Thymus (tissue), 11 donors: ENCODE measurements around the gene BTN2A1. TPM values are rescaled to one million over a fixed set of nuclear protein-coding genes. Genes with fewer than 3 reads are reported as not detected.

Experiments
- DNase-seq, 9 donors: peaks; one replicate each; pipeline ENCODE4 v3.0.0-alpha.2; 2013; ENCODE audit warnings: low spot score in 9 of 9, low read depth in 6 of 9, missing footprints in 1 of 9
- H3K27ac ChIP-seq, 2 donors: one replicate each; pipeline ENCODE4 v1.5.1; 2013; ENCODE audit warnings: control low read depth in 1 of 2, low read depth in 1 of 2, low read length in 1 of 2, mild to moderate bottlenecking in 1 of 2, moderate library complexity in 1 of 2
- H3K27me3 ChIP-seq, 2 donors: one replicate each; pipeline ENCODE4 v1.5.1; 2013; ENCODE audit warnings: low read length in 1 of 2; ENCODE audit not compliant: control insufficient read depth in 2 of 2, insufficient read depth in 1 of 2
- H3K36me3 ChIP-seq, 2 donors: one replicate each; pipeline ENCODE4 v1.5.1; 2013; ENCODE audit warnings: low read length in 1 of 2, mild to moderate bottlenecking in 1 of 2, moderate library complexity in 1 of 2; ENCODE audit not compliant: control insufficient read depth in 2 of 2, insufficient read depth in 2 of 2
- H3K4me1 ChIP-seq, 2 donors: one replicate each; pipeline ENCODE4 v1.5.1; 2013; ENCODE audit warnings: low read length in 2 of 2; ENCODE audit not compliant: control insufficient read depth in 2 of 2, insufficient read depth in 2 of 2
- H3K4me3 ChIP-seq, 2 donors: one replicate each; pipeline ENCODE4 v1.5.1; 2013; ENCODE audit warnings: low read length in 2 of 2, control low read depth in 1 of 2, mild to moderate bottlenecking in 1 of 2
- H3K9me3 ChIP-seq, 2 donors: one replicate each; pipeline ENCODE4 v1.5.1; 2013; ENCODE audit warnings: low read length in 1 of 2, mild to moderate bottlenecking in 1 of 2; ENCODE audit not compliant: control insufficient read depth in 2 of 2, insufficient read depth in 1 of 2
- WGBS: extraction: QIAGEN DNeasy Blood & Tissue Kit; methylation state at CpG from one replicate; pipeline ENCODE4 v1.1.7; 2013; 5-methylcytosine and 5-hydroxymethylcytosine counted together
- polyA plus RNA-seq: library from polyadenylated mRNA; stranded (reverse); fragments of 200-250 nt; gene quantifications from one replicate; pipeline ENCODE4 v1.2.3, GENCODE V29; 2013
- total RNA-seq: library from RNA; stranded (reverse); fragments of 120-200 nt; gene quantifications from one replicate; pipeline ENCODE4 v1.2.4, GENCODE V29; 2013
- donor health status: healthy.

Gene BTN2A1
- total and polyA plus RNA-seq, 2 donors, result 8.1 to 26.9 TPM

DNA sequence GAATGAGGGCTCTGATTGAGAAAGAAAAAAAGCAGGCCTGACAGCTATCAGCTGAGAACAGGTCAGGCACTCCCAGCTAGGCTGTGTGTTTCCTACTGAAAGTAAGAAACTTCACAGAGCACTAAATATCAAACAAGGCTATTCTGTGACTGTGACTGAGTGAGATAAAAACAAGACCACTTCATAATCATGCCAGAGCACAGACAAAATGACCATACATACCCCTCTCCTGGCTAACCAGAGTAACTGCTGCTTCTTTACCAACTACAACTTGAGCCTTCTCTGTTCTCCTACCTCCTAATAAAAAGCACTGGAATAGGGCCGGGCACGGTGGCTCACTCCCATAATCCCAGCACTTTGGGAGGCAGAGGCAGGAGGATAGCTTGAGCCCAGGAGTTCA is 35.5 kb downstream of the BTN2A1 start:
- H3K36me3 ChIP-seq, result no peaks in the 10 kb centered on the region
- H3K9me3 ChIP-seq, result no peaks in the 10 kb centered on the region
- DNase-seq, result no peak
- 96% methylated on average over 2 of the region's 2 CpGs for WGBS
- peaks cover 0 to 2% of the 10 kb centered on the region in 2 donors for H3K4me1 ChIP-seq
- no peaks in the 10 kb centered on the region for H3K27me3 ChIP-seq
- no peak overlapping the region for H3K4me3 ChIP-seq
- H3K27ac ChIP-seq, result no peak overlapping the region

GRCh38 chr6:26494117-26494516 is 36.4 kb downstream of the BTN2A1 start:
- Histone ChIP-seq H3K27ac (no peak overlapping the region), H3K36me3 (no peaks in the 10 kb centered on the region), H3K4me3 (no peak overlapping the region), H3K4me1 (peaks cover 0 to 2% of the 10 kb centered on the region in 2 donors), H3K9me3 (no peaks in the 10 kb centered on the region), H3K27me3 (no peaks in the 10 kb centered on the region)
- 96% methylated on average over 3 of the region's 3 CpGs for WGBS
- no peak for DNase-seq

DNA sequence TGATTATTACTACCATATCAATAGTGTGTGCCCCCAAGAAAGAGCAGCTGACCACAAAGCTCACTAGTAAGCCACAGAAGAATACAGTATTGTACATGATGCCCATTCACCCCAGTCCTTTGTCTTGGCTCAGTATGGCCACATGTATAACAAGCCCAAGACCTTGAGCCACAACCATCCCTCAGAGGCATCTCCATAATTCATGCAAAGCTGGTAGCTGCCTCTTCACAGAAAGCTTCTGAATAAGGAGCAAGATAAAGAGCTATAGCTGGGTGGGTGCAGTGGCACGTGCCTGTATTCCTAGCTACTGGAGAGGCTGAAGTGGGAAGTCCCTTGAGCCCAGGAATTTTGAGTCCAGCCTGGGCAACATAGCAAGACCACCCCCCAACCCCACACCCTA is 37.5 kb downstream of the BTN2A1 start:
- 98% methylated on average over 1 of the region's 1 CpG for WGBS
- H3K4me1 ChIP-seq, result peaks cover 2% of the 10 kb centered on the region in 2 donors
- H3K4me3 ChIP-seq, result no peak overlapping the region
- no peaks in the 10 kb centered on the region for H3K36me3 ChIP-seq
- H3K9me3 ChIP-seq, result no peaks in the 10 kb centered on the region
- no peak overlapping the region for H3K27ac ChIP-seq
- peaks cover 0 to 3% of the 10 kb centered on the region in 2 donors for H3K27me3 ChIP-seq
- DNase-seq, result no peak

DNA sequence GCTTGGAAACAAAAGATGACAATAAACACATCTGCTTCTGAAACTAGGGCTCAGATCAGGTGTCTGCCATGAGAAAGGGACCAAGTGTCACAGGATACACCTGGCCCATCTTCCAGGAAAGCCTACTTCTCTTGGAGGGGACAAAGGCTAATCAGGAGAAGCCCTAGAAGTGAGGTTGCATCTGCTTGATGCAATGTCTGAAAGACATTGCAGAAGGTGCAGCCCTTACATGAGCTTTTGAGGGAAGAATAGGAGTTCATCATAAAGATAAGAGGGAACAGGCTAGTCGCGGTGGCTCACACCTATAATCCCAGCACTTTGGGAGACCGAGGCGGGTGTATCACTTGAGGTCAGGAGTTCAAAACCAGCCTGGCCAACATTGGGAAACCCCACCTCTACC is 39.9 kb downstream of the BTN2A1 start:
- Histone ChIP-seq H3K4me3 (no peak overlapping the region), H3K36me3 (no peaks in the 10 kb centered on the region), H3K27ac (no peak overlapping the region), H3K4me1 (peaks cover 5 to 13% of the 10 kb centered on the region in 2 donors), H3K27me3 (peaks cover 10 to 25% of the 10 kb centered on the region in 2 donors), H3K9me3 (no peaks in the 10 kb centered on the region)
- DNase-seq, result no peak
- WGBS, result 82% methylated on average over 4 of the region's 4 CpGs

DNA sequence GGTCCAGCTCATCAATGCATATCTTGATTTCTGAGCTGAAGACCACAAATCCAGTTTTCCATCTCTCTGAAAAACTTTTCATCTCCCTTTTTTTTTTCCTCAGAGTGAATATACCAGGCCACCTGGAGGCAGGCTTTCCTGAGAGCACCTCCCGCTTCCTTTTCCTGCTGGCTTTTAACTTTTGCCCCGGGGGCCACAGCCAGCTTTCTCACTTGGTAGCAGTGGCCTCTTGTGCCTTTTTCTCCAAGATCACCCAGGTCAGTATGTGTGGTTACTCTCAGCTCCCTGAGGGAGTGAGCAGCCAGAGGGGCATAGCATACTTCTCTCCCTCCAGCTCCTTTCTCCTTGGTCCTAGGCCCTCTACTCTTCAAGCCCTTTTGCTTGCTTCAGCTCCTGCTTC is 42.3 kb downstream of the BTN2A1 start, which contains the start of gene BTN1A1:
Gene BTN1A1 (plus strand): TSS at position 202 of the 400 bp plus-strand sequence. CDS start 984 bp downstream, outside the sequence.
- no peaks in the 10 kb centered on the region for H3K36me3 ChIP-seq
- DNase-seq, result no peak
- H3K9me3 ChIP-seq, result no peaks in the 10 kb centered on the region
- 48% methylated on average over 2 of the region's 2 CpGs for WGBS
- H3K4me1 ChIP-seq, result peaks cover 5 to 13% of the 10 kb centered on the region in 2 donors
- H3K4me3 ChIP-seq, result no peak within 1 kb of the TSS
- H3K27ac ChIP-seq, result no peak within 1 kb of the TSS
- peaks cover 10 to 32% of the 10 kb centered on the region in 2 donors for H3K27me3 ChIP-seq

- no peaks in the 10 kb centered on the region for H3K9me3 ChIP-seq
- H3K36me3 ChIP-seq, result no peaks in the 10 kb centered on the region
- H3K27me3 ChIP-seq, result peaks cover 10 to 32% of the 10 kb centered on the region in 2 donors
- peak overlapping the region; percentile 25 to 42 for H3K4me3 ChIP-seq
- 13% methylated on average over 49 of the region's 49 CpGs for WGBS
- no peak overlapping the region for H3K27ac ChIP-seq
- DNase-seq, result peak in 5 of 9 donors; percentile 1 to 40 (median 16)
- peaks cover 5 to 13% of the 10 kb centered on the region in 2 donors for H3K4me1 ChIP-seq
Observed at GRCh38 chr6:26501482-26501986, 43.8 kb downstream of the BTN2A1 start.

DNA sequence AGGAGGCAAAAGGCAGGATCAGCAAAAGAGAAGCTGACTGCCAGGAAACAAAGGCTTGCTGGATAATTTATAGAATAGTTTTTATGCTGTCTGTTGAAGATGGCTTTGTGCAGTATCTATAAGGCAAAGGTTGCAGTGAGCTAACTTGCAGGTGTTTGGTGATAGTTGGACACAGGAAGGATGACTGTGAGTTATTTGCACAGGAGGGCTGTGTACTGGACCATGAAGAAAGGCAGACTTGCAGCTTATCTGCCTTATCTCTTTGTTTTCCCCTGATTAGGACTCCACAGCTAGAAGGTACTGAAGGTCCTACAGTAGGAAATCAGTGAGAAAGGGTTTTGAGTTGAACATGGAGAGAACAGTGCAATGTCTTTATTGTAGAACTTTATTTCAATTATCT is 44.4 kb downstream of the BTN2A1 start:
- Histone ChIP-seq H3K36me3 (no peaks in the 10 kb centered on the region), H3K9me3 (no peaks in the 10 kb centered on the region), H3K27me3 (peaks cover 10 to 32% of the 10 kb centered on the region in 2 donors), H3K4me3 (peak overlapping the region in 1 of 2 donors; percentile 42), H3K27ac (no peak overlapping the region), H3K4me1 (peaks cover 3 to 13% of the 10 kb centered on the region in 2 donors)
- DNase-seq, result no peak

- Histone ChIP-seq H3K4me3 (no peak overlapping the region), H3K27me3 (peaks cover 10 to 32% of the 10 kb centered on the region in 2 donors)
- 95% methylated on average over 3 of the region's 3 CpGs for WGBS
Observed at GRCh38 chr6:26502626-26503025, 44.9 kb downstream of the BTN2A1 start.

DNA sequence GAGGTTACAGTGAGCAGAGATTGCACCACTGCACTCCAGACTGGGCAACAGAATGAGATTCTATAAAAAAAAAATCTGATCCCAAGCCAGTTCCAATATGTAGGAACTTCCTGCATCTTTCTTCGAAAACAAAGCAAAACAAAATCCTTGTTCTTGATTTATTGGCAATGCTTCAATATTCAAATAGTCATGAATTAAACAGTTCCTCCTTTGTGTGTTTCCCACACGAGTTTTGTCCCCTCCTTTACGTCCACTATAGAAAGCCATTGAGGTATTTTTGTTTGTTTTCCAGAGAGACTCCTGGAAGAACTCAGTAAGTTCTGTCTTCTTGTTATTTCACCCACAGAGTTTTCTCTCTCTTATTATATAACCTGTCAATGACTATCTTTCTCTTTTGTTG is 49.9 kb downstream of the BTN2A1 start:
- no peaks in the 10 kb centered on the region for H3K36me3 ChIP-seq
- H3K4me1 ChIP-seq, result no peaks in the 10 kb centered on the region
- H3K9me3 ChIP-seq, result no peaks in the 10 kb centered on the region
- DNase-seq, result no peak
- H3K4me3 ChIP-seq, result no peak overlapping the region
- no peak overlapping the region for H3K27ac ChIP-seq
- 84% methylated on average over 3 of the region's 3 CpGs for whole genome bisulfite sequencing
- peaks cover 0 to 6% of the 10 kb centered on the region in 2 donors for H3K27me3 ChIP-seq

More at GRCh38 chr6:26502626-26503025, 44.9 kb downstream of the BTN2A1 start:
- Histone ChIP-seq H3K4me1 (peaks cover 3 to 13% of the 10 kb centered on the region in 2 donors), H3K27ac (no peak overlapping the region), H3K9me3 (no peaks in the 10 kb centered on the region), H3K36me3 (no peaks in the 10 kb centered on the region)
- no peak for DNase-seq
